ENCODE results near the gene S100A14. TPM values are rescaled to one million over a fixed set of nuclear protein-coding genes. Genes with fewer than 3 reads are reported as not detected.

Gene S100A14
- total and polyA plus RNA-seq, 9 of the 15 experiments (the other 6 are each of a cell fraction or from before 2014, with no cell fraction given), result 0.10 to 0.64 (median 0.24) TPM; not detected in 3

DNA sequence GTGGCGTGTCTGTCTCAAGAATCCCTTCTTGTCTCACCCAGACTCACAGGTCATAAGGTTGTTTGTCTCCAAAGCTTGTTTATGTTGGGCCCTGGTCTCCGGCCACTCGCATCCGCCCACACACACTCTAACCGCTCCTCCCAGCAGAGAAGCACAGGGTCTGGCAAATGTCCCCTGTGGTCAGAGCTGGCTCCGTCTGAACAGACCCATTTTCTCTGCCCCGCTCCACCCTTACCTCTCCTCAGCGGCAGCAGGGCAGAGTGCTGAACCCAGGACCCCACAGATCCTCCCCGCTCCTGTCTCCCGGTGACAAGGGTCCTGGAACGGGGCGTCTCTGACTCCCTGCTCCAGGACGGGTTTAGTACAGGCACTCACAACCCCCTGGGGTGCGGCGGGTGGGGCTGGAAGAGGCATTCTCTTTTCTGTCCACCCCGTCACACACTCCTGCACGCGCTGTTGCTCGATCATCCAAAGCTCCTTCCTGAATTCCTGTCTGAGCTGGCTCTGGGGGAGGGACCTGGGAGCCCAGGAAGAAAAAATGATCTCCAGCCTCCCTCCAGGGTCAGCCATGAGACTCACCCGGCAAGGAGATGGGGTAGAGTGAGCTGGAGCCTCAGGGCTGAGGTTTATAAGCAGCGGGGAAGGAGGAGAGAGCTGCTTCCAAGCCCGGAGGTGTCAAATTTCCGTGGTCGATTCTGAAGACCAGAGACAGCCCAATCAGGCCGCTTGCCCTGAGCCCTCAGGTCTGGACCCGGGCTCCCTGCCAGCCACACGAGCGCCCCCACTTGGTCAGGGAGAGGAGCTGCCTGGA lies 11.0 kb upstream of the S100A14 start, which contains the start of gene S100A13 (continued):
- TF ChIP-seq PML (IDR thresholded peaks at IDR 0.05; ENCODE audit: low read length), result peak; percentile 51; the same call in 1 of the 2 replicates
- TF ChIP-seq, protein P1, sequence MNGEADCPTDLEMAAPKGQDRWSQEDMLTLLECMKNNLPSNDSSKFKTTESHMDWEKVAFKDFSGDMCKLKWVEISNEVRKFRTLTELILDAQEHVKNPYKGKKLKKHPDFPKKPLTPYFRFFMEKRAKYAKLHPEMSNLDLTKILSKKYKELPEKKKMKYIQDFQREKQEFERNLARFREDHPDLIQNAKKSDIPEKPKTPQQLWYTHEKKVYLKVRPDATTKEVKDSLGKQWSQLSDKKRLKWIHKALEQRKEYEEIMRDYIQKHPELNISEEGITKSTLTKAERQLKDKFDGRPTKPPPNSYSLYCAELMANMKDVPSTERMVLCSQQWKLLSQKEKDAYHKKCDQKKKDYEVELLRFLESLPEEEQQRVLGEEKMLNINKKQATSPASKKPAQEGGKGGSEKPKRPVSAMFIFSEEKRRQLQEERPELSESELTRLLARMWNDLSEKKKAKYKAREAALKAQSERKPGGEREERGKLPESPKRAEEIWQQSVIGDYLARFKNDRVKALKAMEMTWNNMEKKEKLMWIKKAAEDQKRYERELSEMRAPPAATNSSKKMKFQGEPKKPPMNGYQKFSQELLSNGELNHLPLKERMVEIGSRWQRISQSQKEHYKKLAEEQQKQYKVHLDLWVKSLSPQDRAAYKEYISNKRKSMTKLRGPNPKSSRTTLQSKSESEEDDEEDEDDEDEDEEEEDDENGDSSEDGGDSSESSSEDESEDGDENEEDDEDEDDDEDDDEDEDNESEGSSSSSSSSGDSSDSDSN (IDR thresholded peaks at IDR 0.05; ENCODE audit: borderline replicate concordance in 1 of 2, low read depth in 2 of 2, low read length in 2 of 2), result peak in 1 of 2 experiments; percentile 86; a peak in 2 of 4 replicates
- 0 out of 2 replicates have a peak, but pooled peaks have one; percentile 20 for TF ChIP-seq ZNF263 (CRISPR knock-in tag; IDR thresholded peaks at IDR 0.05; ENCODE audit: borderline replicate concordance)
- TF ChIP-seq, protein P2, sequence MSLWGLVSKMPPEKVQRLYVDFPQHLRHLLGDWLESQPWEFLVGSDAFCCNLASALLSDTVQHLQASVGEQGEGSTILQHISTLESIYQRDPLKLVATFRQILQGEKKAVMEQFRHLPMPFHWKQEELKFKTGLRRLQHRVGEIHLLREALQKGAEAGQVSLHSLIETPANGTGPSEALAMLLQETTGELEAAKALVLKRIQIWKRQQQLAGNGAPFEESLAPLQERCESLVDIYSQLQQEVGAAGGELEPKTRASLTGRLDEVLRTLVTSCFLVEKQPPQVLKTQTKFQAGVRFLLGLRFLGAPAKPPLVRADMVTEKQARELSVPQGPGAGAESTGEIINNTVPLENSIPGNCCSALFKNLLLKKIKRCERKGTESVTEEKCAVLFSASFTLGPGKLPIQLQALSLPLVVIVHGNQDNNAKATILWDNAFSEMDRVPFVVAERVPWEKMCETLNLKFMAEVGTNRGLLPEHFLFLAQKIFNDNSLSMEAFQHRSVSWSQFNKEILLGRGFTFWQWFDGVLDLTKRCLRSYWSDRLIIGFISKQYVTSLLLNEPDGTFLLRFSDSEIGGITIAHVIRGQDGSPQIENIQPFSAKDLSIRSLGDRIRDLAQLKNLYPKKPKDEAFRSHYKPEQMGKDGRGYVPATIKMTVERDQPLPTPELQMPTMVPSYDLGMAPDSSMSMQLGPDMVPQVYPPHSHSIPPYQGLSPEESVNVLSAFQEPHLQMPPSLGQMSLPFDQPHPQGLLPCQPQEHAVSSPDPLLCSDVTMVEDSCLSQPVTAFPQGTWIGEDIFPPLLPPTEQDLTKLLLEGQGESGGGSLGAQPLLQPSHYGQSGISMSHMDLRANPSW (CRISPR knock-in tag; IDR thresholded peaks at IDR 0.05), result no peak
- peak; percentile 29; the same call in 1 of the 2 replicates for TF ChIP-seq ZFX (CRISPR knock-in tag; IDR thresholded peaks at IDR 0.05)
- TF ChIP-seq RBBP5 (IDR thresholded peaks at IDR 0.05; ENCODE audit: borderline replicate concordance, insufficient read depth, low read length, poor library complexity, severe bottlenecking), result peak; percentile 18
- TF ChIP-seq, protein P3, sequence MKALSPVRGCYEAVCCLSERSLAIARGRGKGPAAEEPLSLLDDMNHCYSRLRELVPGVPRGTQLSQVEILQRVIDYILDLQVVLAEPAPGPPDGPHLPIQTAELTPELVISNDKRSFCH (CRISPR knock-in tag; IDR thresholded peaks at IDR 0.05), result no peak
- TF ChIP-seq, protein P3 (tag; IDR thresholded peaks at IDR 0.05), result 0 out of 2 replicates have a peak, but pooled peaks have one; percentile 13
- peak; percentile 86 for TF ChIP-seq POLR2G (IDR thresholded peaks at IDR 0.05; ENCODE audit: low read depth, low read length)
- TF ChIP-seq TAF1 (IDR thresholded peaks at IDR 0.05; ENCODE audit: control insufficient read depth, extremely low read depth, insufficient read depth, low read length, severe bottlenecking), result peak; percentile 68
- no peak for TF ChIP-seq ZNF133 (CRISPR knock-in tag; IDR thresholded peaks at IDR 0.05)
- TF ChIP-seq NONO (IDR thresholded peaks at IDR 0.05; ENCODE audit: low read depth in 2 of 2, low read length in 1 of 2), result peak in 1 of 2 experiments; percentile 15; a peak in 1 of 4 replicates
- peak; percentile 99 for TF ChIP-seq KDM5B (IDR thresholded peaks at IDR 0.05; ENCODE audit: insufficient replicate concordance, low read depth, low read length)
- TF ChIP-seq, protein P4, sequence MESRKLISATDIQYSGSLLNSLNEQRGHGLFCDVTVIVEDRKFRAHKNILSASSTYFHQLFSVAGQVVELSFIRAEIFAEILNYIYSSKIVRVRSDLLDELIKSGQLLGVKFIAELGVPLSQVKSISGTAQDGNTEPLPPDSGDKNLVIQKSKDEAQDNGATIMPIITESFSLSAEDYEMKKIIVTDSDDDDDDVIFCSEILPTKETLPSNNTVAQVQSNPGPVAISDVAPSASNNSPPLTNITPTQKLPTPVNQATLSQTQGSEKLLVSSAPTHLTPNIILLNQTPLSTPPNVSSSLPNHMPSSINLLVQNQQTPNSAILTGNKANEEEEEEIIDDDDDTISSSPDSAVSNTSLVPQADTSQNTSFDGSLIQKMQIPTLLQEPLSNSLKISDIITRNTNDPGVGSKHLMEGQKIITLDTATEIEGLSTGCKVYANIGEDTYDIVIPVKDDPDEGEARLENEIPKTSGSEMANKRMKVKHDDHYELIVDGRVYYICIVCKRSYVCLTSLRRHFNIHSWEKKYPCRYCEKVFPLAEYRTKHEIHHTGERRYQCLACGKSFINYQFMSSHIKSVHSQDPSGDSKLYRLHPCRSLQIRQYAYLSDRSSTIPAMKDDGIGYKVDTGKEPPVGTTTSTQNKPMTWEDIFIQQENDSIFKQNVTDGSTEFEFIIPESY (CRISPR knock-in tag; IDR thresholded peaks at IDR 0.05), result 0 out of 2 replicates have a peak, but pooled peaks have one; percentile 40
- TF ChIP-seq ESRRA (IDR thresholded peaks at IDR 0.05; ENCODE audit: borderline replicate concordance, low read depth), result peak; percentile 26; the same call in 1 of the 2 replicates
- no peak for TF ChIP-seq ZEB2 (IDR thresholded peaks at IDR 0.05)
- 0 out of 4 replicates have a peak, but pooled peaks of 1 of the 2 experiments have one; percentile 42 for TF ChIP-seq SRF (CRISPR knock-in tag; IDR thresholded peaks at IDR 0.05)

All from K562 (cell line).